GM23248 (cell line): ENCODE data around the gene CTSW. TPM values are rescaled to one million over a fixed set of nuclear protein-coding genes. Genes with fewer than 3 reads are reported as not detected.

ENCODE experiments used
- DNase-seq: peaks from one replicate; pipeline ENCODE4 v3.0.0-alpha.2; 2015
- H2AFZ ChIP-seq: fragments of 200-600 bp; sonication (generic); 2 replicates; pipeline ENCODE4 v1.6.1; 2016; ENCODE audit warnings: antibody characterized with exemption
- H3F3A ChIP-seq: fragments of 200-600 bp; sonication (generic); 2 replicates; pipeline ENCODE4 v1.6.1; 2016; ENCODE audit warnings: mild to moderate bottlenecking, antibody characterized with exemption, mixed run types; ENCODE audit not compliant: insufficient read depth
- H3K27ac ChIP-seq: fragments of 200-600 bp; sonication (generic); 2 replicates; pipeline ENCODE4 v1.5.1; 2016; ENCODE audit warnings: mild to moderate bottlenecking
- H3K27me3 ChIP-seq: fragments of 200-600 bp; sonication (generic); replicated peaks from 2 replicates; pipeline ENCODE4 v1.6.1; 2016; ENCODE audit warnings: mild to moderate bottlenecking; ENCODE audit not compliant: insufficient read depth
- H3K36me3 ChIP-seq: fragments of 200-600 bp; sonication (generic); 2 replicates; pipeline ENCODE4 v1.6.1; 2016; ENCODE audit warnings: low read depth, mild to moderate bottlenecking
- H3K4me1 ChIP-seq: fragments of 200-600 bp; sonication (generic); 2 replicates; pipeline ENCODE4 v1.6.1; 2016; ENCODE audit warnings: mild to moderate bottlenecking; ENCODE audit not compliant: insufficient read depth
- H3K4me2 ChIP-seq: fragments of 200-600 bp; sonication (generic); one replicate; pipeline ENCODE4 v1.6.1; 2016; ENCODE audit warnings: mild to moderate bottlenecking; ENCODE audit not compliant: unreplicated experiment
- H3K4me3 ChIP-seq: fragments of 200-600 bp; sonication (generic); 2 replicates; pipeline ENCODE4 v1.5.1; 2016; ENCODE audit warnings: mild to moderate bottlenecking
- H3K79me2 ChIP-seq: fragments of 200-600 bp; sonication (generic); 2 replicates; pipeline ENCODE4 v1.6.1; 2016; ENCODE audit warnings: mild to moderate bottlenecking; ENCODE audit not compliant: insufficient read depth
- H3K9ac ChIP-seq: fragments of 200-600 bp; sonication (generic); 2 replicates; pipeline ENCODE4 v1.6.1; 2016; ENCODE audit warnings: mild to moderate bottlenecking
- H3K9me2 ChIP-seq: fragments of 200-600 bp; sonication (generic); 2 replicates; pipeline ENCODE4 v1.6.1; 2016; ENCODE audit warnings: mixed run types, mild to moderate bottlenecking, moderate library complexity; ENCODE audit not compliant: insufficient read depth
- H3K9me3 ChIP-seq: fragments of 200-600 bp; sonication (generic); one replicate; pipeline ENCODE4 v1.6.1; 2017; ENCODE audit warnings: low read depth
- H4K20me1 ChIP-seq: fragments of 200-600 bp; sonication (generic); 2 replicates; pipeline ENCODE4 v1.6.0; 2016; ENCODE audit not compliant: insufficient read depth
- EZH2 ChIP-seq: fragments of 200-600 bp; sonication (generic); IDR thresholded peaks from 2 replicates; pipeline ENCODE4 v1.6.1; 2018; ENCODE audit warnings: antibody characterized with exemption, mild to moderate bottlenecking; ENCODE audit not compliant: insufficient read depth, poor library complexity, severe bottlenecking
- EZH2phosphoT487 ChIP-seq: fragments of 200-600 bp; sonication (generic); IDR thresholded peaks from 2 replicates; pipeline ENCODE4 v1.6.1; 2018; ENCODE audit warnings: antibody characterized with exemption, moderate library complexity, mild to moderate bottlenecking, low read depth; ENCODE audit not compliant: insufficient read depth
- WGBS, 2 experiments: methylation state at CpG; one replicate each; pipeline ENCODE4 v1.1.6; 2015 to 2017; ENCODE audit warnings: low lambda C conversion rate in 2 of 2, low coverage in 1 of 2; ENCODE audit errors: missing lambda C conversion rate in 2 of 2; 5-methylcytosine and 5-hydroxymethylcytosine counted together
- in situ Hi-C: fragments of 300-500 bp; cut with MboI; formaldehyde crosslinking; loops from 2 replicates; pipeline ENCODE4 v1.15.0; 2020
- polyA plus RNA-seq: library from polyadenylated mRNA; unstranded; fragments of >200 nt; fragmentation: Nextera tagmentation; extraction: Ambion mirVana; gene quantifications from 2 replicates; pipeline ENCODE4 v1.2.1, GENCODE V29; 2016
- total RNA-seq: library from RNA; depleted of rRNA; stranded (reverse); fragments of >200 nt; shearing (Covaris generic); gene quantifications from 2 replicates; pipeline ENCODE4 v1.2.3, GENCODE V29; 2014

CTSW gene
- total and polyA plus RNA-seq, 2 experiments from 2014 or later, result 0.23 to 1.1 TPM

- H3F3A ChIP-seq, result peaks cover 78% of the 10 kb centered on the region
- H3K4me3 ChIP-seq, result peak overlapping the region; percentile 95
- peak overlapping the region; percentile 99 for H3K9ac ChIP-seq
- H4K20me1 ChIP-seq, result peaks cover 7% of the 10 kb centered on the region
- H3K9me2 ChIP-seq, result no peaks in the 10 kb centered on the region
- H3K4me1 ChIP-seq, result peaks cover 66% of the 10 kb centered on the region
- H2AFZ ChIP-seq, result no peak overlapping the region
- DNase-seq, result no peak
- H3K4me2 ChIP-seq, result peak overlapping the region; percentile 93
- H3K36me3 ChIP-seq, result peaks cover 43% of the 10 kb centered on the region; the same call in 1 of the 2 replicates
- in situ Hi-C loops, result no loop called here
- H3K9me3 ChIP-seq, result no peaks in the 10 kb centered on the region
- peak overlapping the region; percentile 99 for H3K27ac ChIP-seq
- H3K27me3 ChIP-seq, result no peaks in the 10 kb centered on the region
- WGBS, 2 experiments, result 88 to 89% methylated on average over 16 of the region's 16 CpGs
- TF ChIP-seq EZH2 (no peak), EZH2phosphoT487 (no peak)
- peaks cover 80% of the 10 kb centered on the region for H3K79me2 ChIP-seq
Observed at GRCh38 chr11:65894034-65894591, 14.5 kb downstream of the CTSW start.

GRCh38 chr11:65895482-65895981 lies 15.9 kb downstream of the CTSW start:
- Histone ChIP-seq H3K9me2 (no peaks in the 10 kb centered on the region), H3K4me2 (peak overlapping the region; percentile 100), H3K9me3 (no peaks in the 10 kb centered on the region), H3K79me2 (peaks cover 87% of the 10 kb centered on the region), H3K9ac (peak overlapping the region; percentile 99), H3K27me3 (no peaks in the 10 kb centered on the region), H3K4me3 (peak overlapping the region; percentile 95), H3K4me1 (peaks cover 55% of the 10 kb centered on the region), H3F3A (peaks cover 67% of the 10 kb centered on the region), H4K20me1 (peaks cover 7% of the 10 kb centered on the region), H3K36me3 (peaks cover 43% of the 10 kb centered on the region; the same call in 1 of the 2 replicates), H2AFZ (no peak overlapping the region), H3K27ac (peak overlapping the region; percentile 99)
- 88 to 90% methylated on average over 5 of the region's 5 CpGs for WGBS, 2 experiments
- TF ChIP-seq EZH2phosphoT487 (no peak), EZH2 (no peak)
- in situ Hi-C loops, result no loop called here
- peak; percentile 50 for DNase-seq

- Histone ChIP-seq H3K4me1 (peaks cover 56% of the 10 kb centered on the region), H2AFZ (no peak overlapping the region), H3K79me2 (peaks cover 92% of the 10 kb centered on the region), H3K9me3 (no peaks in the 10 kb centered on the region), H3K36me3 (peaks cover 43% of the 10 kb centered on the region; the same call in 1 of the 2 replicates), H3F3A (peaks cover 74% of the 10 kb centered on the region), H3K27ac (peak overlapping the region; percentile 99), H3K27me3 (no peaks in the 10 kb centered on the region), H4K20me1 (peaks cover 7% of the 10 kb centered on the region), H3K9me2 (no peaks in the 10 kb centered on the region), H3K4me3 (peak overlapping the region; percentile 95), H3K4me2 (peak overlapping the region; percentile 100), H3K9ac (peak overlapping the region; percentile 99)
- no peak for TF ChIP-seq EZH2phosphoT487
- TF ChIP-seq EZH2, result no peak
- DNase-seq, result peak; percentile 60
- in situ Hi-C loops, result no loop called here
- WGBS, 2 experiments, result 87 to 95% methylated on average over 14 of the region's 14 CpGs
Observed at GRCh38 chr11:65896034-65896999, 16.7 kb downstream of the CTSW start.

GRCh38 chr11:65897020-65897471 lies 17.4 kb downstream of the CTSW start:
- Histone ChIP-seq H3K4me1 (peaks cover 62% of the 10 kb centered on the region), H3K36me3 (peaks cover 41% of the 10 kb centered on the region; the same call in 1 of the 2 replicates), H3K4me3 (peak overlapping the region; percentile 95), H3K79me2 (peaks cover 92% of the 10 kb centered on the region), H3K9me3 (no peaks in the 10 kb centered on the region), H3F3A (peaks cover 77% of the 10 kb centered on the region), H3K27ac (peak overlapping the region; percentile 99), H4K20me1 (peaks cover 7% of the 10 kb centered on the region), H2AFZ (no peak overlapping the region), H3K9ac (peak overlapping the region; percentile 99), H3K27me3 (no peaks in the 10 kb centered on the region), H3K9me2 (no peaks in the 10 kb centered on the region), H3K4me2 (peak overlapping the region; percentile 100)
- DNase-seq, result peak; percentile 68
- in situ Hi-C loops, result no loop called here
- 46 to 61% methylated on average over 4 of the region's 4 CpGs for WGBS, 2 experiments
- TF ChIP-seq EZH2 (no peak), EZH2phosphoT487 (no peak)
